ENCODE data around the gene RPS6KA1. TPM values are rescaled to one million over a fixed set of nuclear protein-coding genes. Genes with fewer than 3 reads are reported as not detected.

RPS6KA1 gene
- total RNA-seq, 1 experiment from 2014 or later = 65.5 TPM

DNA sequence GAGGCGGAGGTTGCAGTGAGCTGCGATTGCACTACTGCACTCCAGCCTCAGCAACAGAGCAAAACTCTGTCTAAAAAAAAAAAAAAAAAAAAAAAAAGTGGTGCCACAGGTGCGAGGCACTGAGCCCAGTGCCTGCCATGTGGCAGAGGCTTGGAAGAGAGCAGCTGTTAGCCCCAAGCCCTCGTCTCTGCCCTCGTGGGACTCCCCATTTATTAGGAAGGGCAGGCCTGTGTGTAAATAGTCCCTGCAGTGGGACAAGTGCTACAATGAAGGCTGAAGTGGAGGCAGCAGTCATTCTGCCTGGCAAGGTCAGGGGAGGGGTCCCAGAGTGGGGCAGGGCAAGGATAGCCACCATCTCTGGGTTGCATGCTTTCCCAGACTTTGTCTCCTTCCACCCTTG, 6.5 kb downstream of the RPS6KA1 start:
- TF ChIP-seq, protein P1, sequence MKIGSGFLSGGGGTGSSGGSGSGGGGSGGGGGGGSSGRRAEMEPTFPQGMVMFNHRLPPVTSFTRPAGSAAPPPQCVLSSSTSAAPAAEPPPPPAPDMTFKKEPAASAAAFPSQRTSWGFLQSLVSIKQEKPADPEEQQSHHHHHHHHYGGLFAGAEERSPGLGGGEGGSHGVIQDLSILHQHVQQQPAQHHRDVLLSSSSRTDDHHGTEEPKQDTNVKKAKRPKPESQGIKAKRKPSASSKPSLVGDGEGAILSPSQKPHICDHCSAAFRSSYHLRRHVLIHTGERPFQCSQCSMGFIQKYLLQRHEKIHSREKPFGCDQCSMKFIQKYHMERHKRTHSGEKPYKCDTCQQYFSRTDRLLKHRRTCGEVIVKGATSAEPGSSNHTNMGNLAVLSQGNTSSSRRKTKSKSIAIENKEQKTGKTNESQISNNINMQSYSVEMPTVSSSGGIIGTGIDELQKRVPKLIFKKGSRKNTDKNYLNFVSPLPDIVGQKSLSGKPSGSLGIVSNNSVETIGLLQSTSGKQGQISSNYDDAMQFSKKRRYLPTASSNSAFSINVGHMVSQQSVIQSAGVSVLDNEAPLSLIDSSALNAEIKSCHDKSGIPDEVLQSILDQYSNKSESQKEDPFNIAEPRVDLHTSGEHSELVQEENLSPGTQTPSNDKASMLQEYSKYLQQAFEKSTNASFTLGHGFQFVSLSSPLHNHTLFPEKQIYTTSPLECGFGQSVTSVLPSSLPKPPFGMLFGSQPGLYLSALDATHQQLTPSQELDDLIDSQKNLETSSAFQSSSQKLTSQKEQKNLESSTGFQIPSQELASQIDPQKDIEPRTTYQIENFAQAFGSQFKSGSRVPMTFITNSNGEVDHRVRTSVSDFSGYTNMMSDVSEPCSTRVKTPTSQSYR (CRISPR knock-in tag; IDR thresholded peaks at IDR 0.05) = no peak
- TF ChIP-seq, protein P2, sequence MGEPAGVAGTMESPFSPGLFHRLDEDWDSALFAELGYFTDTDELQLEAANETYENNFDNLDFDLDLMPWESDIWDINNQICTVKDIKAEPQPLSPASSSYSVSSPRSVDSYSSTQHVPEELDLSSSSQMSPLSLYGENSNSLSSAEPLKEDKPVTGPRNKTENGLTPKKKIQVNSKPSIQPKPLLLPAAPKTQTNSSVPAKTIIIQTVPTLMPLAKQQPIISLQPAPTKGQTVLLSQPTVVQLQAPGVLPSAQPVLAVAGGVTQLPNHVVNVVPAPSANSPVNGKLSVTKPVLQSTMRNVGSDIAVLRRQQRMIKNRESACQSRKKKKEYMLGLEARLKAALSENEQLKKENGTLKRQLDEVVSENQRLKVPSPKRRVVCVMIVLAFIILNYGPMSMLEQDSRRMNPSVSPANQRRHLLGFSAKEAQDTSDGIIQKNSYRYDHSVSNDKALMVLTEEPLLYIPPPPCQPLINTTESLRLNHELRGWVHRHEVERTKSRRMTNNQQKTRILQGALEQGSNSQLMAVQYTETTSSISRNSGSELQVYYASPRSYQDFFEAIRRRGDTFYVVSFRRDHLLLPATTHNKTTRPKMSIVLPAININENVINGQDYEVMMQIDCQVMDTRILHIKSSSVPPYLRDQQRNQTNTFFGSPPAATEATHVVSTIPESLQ (CRISPR knock-in tag; IDR thresholded peaks at IDR 0.05) = no peak
- TF ChIP-seq, protein P3, sequence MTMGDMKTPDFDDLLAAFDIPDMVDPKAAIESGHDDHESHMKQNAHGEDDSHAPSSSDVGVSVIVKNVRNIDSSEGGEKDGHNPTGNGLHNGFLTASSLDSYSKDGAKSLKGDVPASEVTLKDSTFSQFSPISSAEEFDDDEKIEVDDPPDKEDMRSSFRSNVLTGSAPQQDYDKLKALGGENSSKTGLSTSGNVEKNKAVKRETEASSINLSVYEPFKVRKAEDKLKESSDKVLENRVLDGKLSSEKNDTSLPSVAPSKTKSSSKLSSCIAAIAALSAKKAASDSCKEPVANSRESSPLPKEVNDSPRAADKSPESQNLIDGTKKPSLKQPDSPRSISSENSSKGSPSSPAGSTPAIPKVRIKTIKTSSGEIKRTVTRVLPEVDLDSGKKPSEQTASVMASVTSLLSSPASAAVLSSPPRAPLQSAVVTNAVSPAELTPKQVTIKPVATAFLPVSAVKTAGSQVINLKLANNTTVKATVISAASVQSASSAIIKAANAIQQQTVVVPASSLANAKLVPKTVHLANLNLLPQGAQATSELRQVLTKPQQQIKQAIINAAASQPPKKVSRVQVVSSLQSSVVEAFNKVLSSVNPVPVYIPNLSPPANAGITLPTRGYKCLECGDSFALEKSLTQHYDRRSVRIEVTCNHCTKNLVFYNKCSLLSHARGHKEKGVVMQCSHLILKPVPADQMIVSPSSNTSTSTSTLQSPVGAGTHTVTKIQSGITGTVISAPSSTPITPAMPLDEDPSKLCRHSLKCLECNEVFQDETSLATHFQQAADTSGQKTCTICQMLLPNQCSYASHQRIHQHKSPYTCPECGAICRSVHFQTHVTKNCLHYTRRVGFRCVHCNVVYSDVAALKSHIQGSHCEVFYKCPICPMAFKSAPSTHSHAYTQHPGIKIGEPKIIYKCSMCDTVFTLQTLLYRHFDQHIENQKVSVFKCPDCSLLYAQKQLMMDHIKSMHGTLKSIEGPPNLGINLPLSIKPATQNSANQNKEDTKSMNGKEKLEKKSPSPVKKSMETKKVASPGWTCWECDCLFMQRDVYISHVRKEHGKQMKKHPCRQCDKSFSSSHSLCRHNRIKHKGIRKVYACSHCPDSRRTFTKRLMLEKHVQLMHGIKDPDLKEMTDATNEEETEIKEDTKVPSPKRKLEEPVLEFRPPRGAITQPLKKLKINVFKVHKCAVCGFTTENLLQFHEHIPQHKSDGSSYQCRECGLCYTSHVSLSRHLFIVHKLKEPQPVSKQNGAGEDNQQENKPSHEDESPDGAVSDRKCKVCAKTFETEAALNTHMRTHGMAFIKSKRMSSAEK (CRISPR knock-in tag; IDR thresholded peaks at IDR 0.05; ENCODE audit: borderline replicate concordance) = no peak
- TF ChIP-seq TP53 (CRISPR knock-in tag; IDR thresholded peaks at IDR 0.05) (no peak), KAT7 (CRISPR knock-in tag; IDR thresholded peaks at IDR 0.05; ENCODE audit: borderline replicate concordance) (no peak), ZNF423 (CRISPR knock-in tag; IDR thresholded peaks at IDR 0.05) (no peak), FOXK1 (CRISPR knock-in tag; IDR thresholded peaks at IDR 0.05) (no peak)
- ATAC-seq = no peak
- POLR2A ChIA-PET = interaction anchor here (0.7 kb wide), 1 partner anchor 276 kb away, joined by 6 read pairs; no protein-coding TSS in a partner anchor
- no peak for DNase-seq (ENCODE audit: low spot score)
- Mint-ChIP-seq H3K4me1 (peaks cover 19% of the 10 kb centered on the region), H3K36me3 (peaks cover 7% of the 10 kb centered on the region), H3K4me3 (no peak overlapping the region), H3K27ac (no peak overlapping the region), H3K27me3 (ENCODE audit: low read depth) (no peaks in the 10 kb centered on the region), H3K9me3 (no peaks in the 10 kb centered on the region)
- CTCF ChIA-PET = interaction anchor here (0.6 to 0.7 kb wide), 2 partner anchors 211 to 270 kb away, joined by 3 read pairs; no protein-coding TSS in a partner anchor

GRCh38 chr1:26536521-26536920, 7.0 kb downstream of the RPS6KA1 start:
- CTCF ChIA-PET = interaction anchor here (0.6 to 2.7 kb wide), 3 partner anchors 36 to 252 kb away, joined by 3 to 56 read pairs (median 17); partner anchors contain the start of gene PIGV
- H3K9me3 Mint-ChIP-seq = no peaks in the 10 kb centered on the region
- TF ChIP-seq MYBL2 (CRISPR knock-in tag; IDR thresholded peaks at IDR 0.05) = no peak
- TF ChIP-seq AFF4 (CRISPR knock-in tag; IDR thresholded peaks at IDR 0.05; ENCODE audit: borderline replicate concordance) = no peak
- TF ChIP-seq NR3C1 (CRISPR knock-in tag; conservative IDR thresholded peaks at IDR 0.05; ENCODE audit: low read depth) = no peak
- TF ChIP-seq ZNF671 (CRISPR knock-in tag; IDR thresholded peaks at IDR 0.05) = no peak
- TF ChIP-seq E2F5 (CRISPR knock-in tag; IDR thresholded peaks at IDR 0.05) = no peak
- no peak for TF ChIP-seq USF1 (CRISPR knock-in tag; IDR thresholded peaks at IDR 0.05)
- no peak for TF ChIP-seq STAT6 (CRISPR knock-in tag; conservative IDR thresholded peaks at IDR 0.05; ENCODE audit: low read depth)
- no peak for TF ChIP-seq ZBTB21 (CRISPR knock-in tag; IDR thresholded peaks at IDR 0.05; ENCODE audit: borderline replicate concordance)
- TF ChIP-seq NFE2L1 (CRISPR knock-in tag; IDR thresholded peaks at IDR 0.05) = no peak
- TF ChIP-seq TCF7 (CRISPR knock-in tag; IDR thresholded peaks at IDR 0.05; ENCODE audit: low read depth) = no peak

More at GRCh38 chr1:26536521-26536920, 7.0 kb downstream of the RPS6KA1 start:
- Mint-ChIP-seq H3K4me3 (no peak overlapping the region), H3K27me3 (ENCODE audit: low read depth) (no peaks in the 10 kb centered on the region), H3K27ac (no peak overlapping the region), H3K36me3 (peaks cover 7% of the 10 kb centered on the region), H3K4me1 (peaks cover 18% of the 10 kb centered on the region)
- POLR2A ChIA-PET = no interaction called here
- ATAC-seq (no peak), DNase-seq (ENCODE audit: low spot score) (no peak)

Measured in WTC11 (cell line).